Common myeloid progenitor, CD34-positive (primary cell): Measurements from ENCODE around the gene NFIC. TPM values are rescaled to one million over a fixed set of nuclear protein-coding genes. Genes with fewer than 3 reads are reported as not detected.

Experiments
- CTCF ChIA-PET: fragments of 350-600 bp; sonication (Branson Sonifier 250); formaldehyde crosslinking; loops from one replicate; lab custom pipeline; 2021; ENCODE audit warnings: antibody characterized with exemption; lab: Charles Lee
- POLR2A ChIA-PET: fragments of 350-600 bp; sonication (Branson Sonifier 250); formaldehyde crosslinking; loops from one replicate; lab custom pipeline; 2021; ENCODE audit warnings: antibody characterized with exemption; lab: Charles Lee
- DNase-seq, 3 donors: peaks; one replicate each; pipeline versions ENCODE4 v3.0.0 to v3.0.0-alpha.2; 2013
- H3K27ac ChIP-seq, 2 experiments: 1 replicate in 1 of 2; 2 replicates in 1 of 2; pipeline ENCODE4 v1.7.0; 2013; ENCODE audit warnings: inconsistent platforms in 2 of 2, low read length in 2 of 2, mild to moderate bottlenecking in 2 of 2, low read depth in 1 of 2, moderate library complexity in 1 of 2; ENCODE audit not compliant: severe bottlenecking in 2 of 2, insufficient read depth in 1 of 2, poor library complexity in 1 of 2
- H3K27me3 ChIP-seq, 5 experiments: replicated peaks in 2 of 5; 1 replicate in 3 of 5; 2 replicates in 2 of 5; pipeline versions ENCODE4 v1.6.1 to v1.7.0; 2013; ENCODE audit warnings: low read length in 4 of 5, mild to moderate bottlenecking in 2 of 5, moderate library complexity in 2 of 5, inconsistent platforms in 1 of 5; ENCODE audit not compliant: insufficient read depth in 5 of 5, control insufficient read depth in 4 of 5
- H3K36me3 ChIP-seq, 4 experiments: 1 replicate in 2 of 4; 2 replicates in 2 of 4; pipeline versions ENCODE4 v1.6.1 to v1.7.0; 2013; ENCODE audit warnings: low read length in 3 of 4, control low read depth in 1 of 4, mild to moderate bottlenecking in 1 of 4; ENCODE audit not compliant: control insufficient read depth in 4 of 4, insufficient read depth in 4 of 4
- H3K4me1 ChIP-seq, 4 experiments: 1 replicate in 3 of 4; 2 replicates in 1 of 4; pipeline versions ENCODE4 v1.6.1 to v1.7.1; 2013; ENCODE audit warnings: low read length in 3 of 4, mild to moderate bottlenecking in 3 of 4, control low read depth in 1 of 4, inconsistent platforms in 1 of 4, moderate library complexity in 1 of 4; ENCODE audit not compliant: control insufficient read depth in 4 of 4, insufficient read depth in 4 of 4; ENCODE audit errors: control extremely low read depth in 1 of 4
- H3K4me3 ChIP-seq, 7 experiments: 1 replicate in 4 of 7; 2 replicates in 3 of 7; pipeline versions ENCODE4 v1.5.1 to v1.7.0; 2013; ENCODE audit warnings: mild to moderate bottlenecking in 7 of 7, low read length in 6 of 7, moderate library complexity in 6 of 7, inconsistent platforms in 2 of 7, low read depth in 2 of 7, control low read depth in 1 of 7; ENCODE audit not compliant: insufficient read depth in 4 of 7, control insufficient read depth in 1 of 7; ENCODE audit errors: extremely low read depth in 1 of 7
- H3K9me3 ChIP-seq, 5 experiments: 1 replicate in 4 of 5; 2 replicates in 1 of 5; pipeline versions ENCODE4 v1.6.1 to v1.7.1; 2013; ENCODE audit warnings: low read length in 4 of 5, mild to moderate bottlenecking in 2 of 5, inconsistent platforms in 1 of 5, low read depth in 1 of 5, moderate library complexity in 1 of 5; ENCODE audit not compliant: control insufficient read depth in 4 of 5, insufficient read depth in 2 of 5; ENCODE audit errors: control extremely low read depth in 1 of 5
- whole genome bisulfite sequencing: methylation state at CpG from one replicate; pipeline ENCODE4 v1.1.5; 2013; ENCODE audit not compliant: insufficient coverage; 5-methylcytosine and 5-hydroxymethylcytosine counted together
- polyA plus RNA-seq: library from polyadenylated mRNA; unstranded; fragments of 120-200 nt; gene quantifications from one replicate; pipeline ENCODE4 v1.2.1, GENCODE V29; 2013

The NFIC gene
- 11.8 TPM for polyA plus RNA-seq

- ChIA-PET POLR2A (interaction anchor here (0.5 kb wide), 1 partner anchor 182 kb away, joined by 5 read pairs; no protein-coding TSS in a partner anchor), CTCF (interaction anchor here (0.9 to 1.3 kb wide), 3 partner anchors 10 to 65 kb away, joined by 3 read pairs; no protein-coding TSS in a partner anchor)
- Histone ChIP-seq H3K36me3 (no peaks in the 10 kb centered on the region), H3K27me3 (no peaks in the 10 kb centered on the region), H3K9me3 (no peaks in the 10 kb centered on the region), H3K27ac (peak within 1 kb of the TSS in 1 of 2 experiments; percentile 70), H3K4me1 (peaks cover 1 to 76% (median 60%) of the 10 kb centered on the region in 4 experiments), H3K4me3 (peak within 1 kb of the TSS; percentile 33 to 86 (median 70))
- 0% methylated on average over 17 of the region's 64 CpGs for WGBS
- peak; percentile 54 to 73 (median 62) for DNase-seq
These were observed at the start of gene NFIC for GRCh38 chr19:3365836-3366752. Gene NFIC (plus strand): TSS chr19:3366583. CDS start chr19:3366637, 54 bp downstream.

GRCh38 chr19:3316659-3317207 is 49.6 kb upstream of the NFIC start:
- ChIA-PET POLR2A (no interaction called here), CTCF (interaction anchor here (1.6 kb wide), 1 partner anchor 12 kb away, joined by 8 read pairs; no protein-coding TSS in a partner anchor)
- DNase-seq: no peak
- Histone ChIP-seq H3K36me3 (no peaks in the 10 kb centered on the region), H3K9me3 (no peaks in the 10 kb centered on the region), H3K4me3 (no peak overlapping the region), H3K27ac (no peak overlapping the region), H3K27me3 (peaks cover 0 to 30% (median 5%) of the 10 kb centered on the region in 5 experiments), H3K4me1 (no peaks in the 10 kb centered on the region)
- WGBS: 93% methylated on average over 5 of the region's 5 CpGs

- 61% methylated on average over 17 of the region's 18 CpGs for WGBS
- DNase-seq: no peak
- H3K27me3 ChIP-seq: peaks cover 0 to 11% (median 0%) of the 10 kb centered on the region in 5 experiments
- no peaks in the 10 kb centered on the region for H3K36me3 ChIP-seq
- no peak overlapping the region for H3K27ac ChIP-seq
- POLR2A ChIA-PET: no interaction called here
- no peak overlapping the region for H3K4me3 ChIP-seq
- CTCF ChIA-PET: no interaction called here
- H3K4me1 ChIP-seq: no peaks in the 10 kb centered on the region
- no peaks in the 10 kb centered on the region for H3K9me3 ChIP-seq
These were observed 46.6 kb upstream of the NFIC start for GRCh38 chr19:3319643-3320353.

- no peak for DNase-seq
- no peak overlapping the region for H3K27ac ChIP-seq
These were observed 46.1 kb upstream of the NFIC start for GRCh38 chr19:3320354-3320670.

GRCh38 chr19:3320853-3321252 is 45.5 kb upstream of the NFIC start:
- Histone ChIP-seq H3K4me1 (no peaks in the 10 kb centered on the region), H3K27ac (no peak overlapping the region), H3K27me3 (peaks cover 0 to 11% (median 0%) of the 10 kb centered on the region in 5 experiments), H3K4me3 (no peak overlapping the region), H3K9me3 (no peaks in the 10 kb centered on the region), H3K36me3 (no peaks in the 10 kb centered on the region)
- no peak for DNase-seq
- WGBS: 68% methylated on average over 7 of the region's 8 CpGs
- ChIA-PET POLR2A (no interaction called here), CTCF (interaction anchor here (1.1 kb wide), 1 partner anchor 16 kb away, joined by 6 read pairs; no protein-coding TSS in a partner anchor)

More at GRCh38 chr19:3320354-3320670, 46.1 kb upstream of the NFIC start:
- H3K36me3 ChIP-seq: no peaks in the 10 kb centered on the region
- WGBS: 58% methylated on average over 29 of the region's 29 CpGs
- H3K27me3 ChIP-seq: peaks cover 0 to 11% (median 0%) of the 10 kb centered on the region in 5 experiments
- CTCF ChIA-PET: no interaction called here
- H3K9me3 ChIP-seq: no peaks in the 10 kb centered on the region
- POLR2A ChIA-PET: no interaction called here
- H3K4me1 ChIP-seq: no peaks in the 10 kb centered on the region
- H3K4me3 ChIP-seq: no peak overlapping the region

- CTCF ChIA-PET: interaction anchor here (1.1 kb wide), 1 partner anchor 17 kb away, joined by 6 read pairs; no protein-coding TSS in a partner anchor
- H3K9me3 ChIP-seq: no peaks in the 10 kb centered on the region
These were observed 44.7 kb upstream of the NFIC start for GRCh38 chr19:3321696-3322095.

More at GRCh38 chr19:3321696-3322095, 44.7 kb upstream of the NFIC start:
- H3K27me3 ChIP-seq: peaks cover 0 to 11% (median 0%) of the 10 kb centered on the region in 5 experiments
- no peak for DNase-seq
- no peaks in the 10 kb centered on the region for H3K36me3 ChIP-seq
- H3K27ac ChIP-seq: no peak overlapping the region
- H3K4me3 ChIP-seq: no peak overlapping the region
- POLR2A ChIA-PET: no interaction called here
- 68% methylated on average over 6 of the region's 6 CpGs for WGBS
- no peaks in the 10 kb centered on the region for H3K4me1 ChIP-seq
